C1 segment of cervical spinal cord (tissue), 14 donors: ENCODE measurements around the gene CCDC47.
"Not testable (repeated sequence)": the region's sequence is repeated elsewhere in the genome, so short reads cannot be mapped to it uniquely, and the experiment has no call there.

Experiments used
- DNase-seq, 14 donors: peaks; one replicate each; lab custom pipeline; 2025; lab: John Stamatoyannopoulos, UW

Gene CCDC47

DNA sequence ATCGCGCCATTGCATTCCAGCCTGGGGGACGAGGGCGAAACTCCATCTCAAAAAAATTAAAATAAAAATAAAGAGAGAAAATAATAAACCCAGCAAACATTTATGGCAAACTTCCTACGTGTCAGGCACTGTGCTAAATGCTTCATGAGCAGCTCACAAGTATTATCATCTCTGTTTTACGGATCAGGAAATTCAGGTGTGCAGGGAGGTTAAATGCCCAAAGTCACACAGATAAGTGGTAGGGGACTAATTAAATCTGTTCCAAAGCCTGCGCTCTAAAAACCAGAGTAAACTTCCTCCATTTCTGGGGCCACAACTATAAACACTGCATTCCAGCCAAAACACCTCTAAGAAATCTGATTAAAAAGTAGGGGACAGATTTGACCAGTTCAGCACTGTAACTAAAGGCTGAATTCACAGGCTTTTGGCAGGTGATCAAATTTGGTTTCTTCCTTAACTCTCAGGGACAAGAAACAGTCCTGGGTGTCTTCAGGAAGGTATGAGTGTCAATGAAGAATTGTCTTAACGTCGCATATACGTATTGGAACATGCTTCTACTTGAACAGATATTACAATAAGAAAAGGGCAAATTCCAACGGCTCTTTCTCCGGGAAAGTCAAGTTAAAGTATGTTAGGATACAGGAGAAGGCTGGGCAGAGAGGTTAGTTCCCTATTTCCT lies 32.8 kb downstream of the CCDC47 start:
- peak in 2 of 14 donors; percentile 17 to 18 for DNase-seq

- DNase-seq = no peak
Observed at GRCh38 chr17:63735691-63736090, 37.7 kb downstream of the CCDC47 start.

GRCh38 chr17:63722403-63722802 lies 51.0 kb downstream of the CCDC47 start:
- no peak for DNase-seq

GRCh38 chr17:63720194-63720593 lies 53.2 kb downstream of the CCDC47 start:
- not testable (repeated sequence) for DNase-seq

- no peak for DNase-seq
Observed at GRCh38 chr17:63718988-63719387, 54.4 kb downstream of the CCDC47 start.

DNA sequence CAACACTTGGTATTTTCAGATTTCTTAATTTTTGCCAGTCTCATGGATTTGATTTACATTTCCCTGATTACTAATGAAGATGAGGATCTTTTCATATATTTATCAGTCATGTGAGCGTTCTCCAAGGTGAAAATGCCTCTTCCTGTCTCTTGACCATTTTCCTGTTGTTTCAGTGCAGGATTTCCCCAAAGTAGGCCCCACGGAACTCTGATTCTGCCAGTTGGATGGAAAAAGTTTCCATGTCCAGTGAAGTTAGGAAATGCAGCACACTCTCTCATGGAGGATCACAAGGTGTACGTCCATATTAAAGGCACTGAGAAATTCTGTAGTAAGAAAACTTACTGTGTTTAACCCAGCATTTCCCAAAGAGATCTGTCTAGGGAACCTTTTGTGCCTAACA lies 57.0 kb downstream of the CCDC47 start:
- DNase-seq = no peak

GRCh38 chr17:63714550-63715277 lies 58.7 kb downstream of the CCDC47 start:
- no peak for DNase-seq

- DNase-seq = no peak
Observed at GRCh38 chr17:63709110-63709509, 64.3 kb downstream of the CCDC47 start.

- DNase-seq = no peak
Observed at GRCh38 chr17:63707151-63707550, 66.2 kb downstream of the CCDC47 start.

GRCh38 chr17:63706336-63707082 lies 66.9 kb downstream of the CCDC47 start:
- DNase-seq = no peak

DNA sequence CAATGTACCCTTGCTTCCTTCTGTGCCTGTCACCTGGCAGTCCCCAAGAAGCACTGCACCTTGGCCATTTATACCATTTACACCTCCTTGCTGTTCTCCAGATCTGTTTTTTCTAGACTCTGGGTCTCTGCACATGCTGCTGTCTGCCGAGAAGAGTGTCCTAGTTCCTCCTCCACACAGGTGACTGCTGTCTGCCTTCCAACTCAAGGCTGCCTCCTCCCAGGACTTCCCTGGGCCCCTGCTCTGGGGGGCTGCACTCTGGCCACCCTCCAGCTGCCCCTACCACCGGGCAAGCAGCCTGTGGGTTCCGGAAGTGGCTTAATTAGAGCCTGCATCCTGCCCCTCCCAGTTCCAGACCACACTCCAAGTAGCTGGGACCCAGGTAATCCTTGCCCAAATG lies 67.7 kb downstream of the CCDC47 start:
- no peak for DNase-seq

- no peak for DNase-seq
Observed at GRCh38 chr17:63704836-63705235, 68.6 kb downstream of the CCDC47 start.

GRCh38 chr17:63704259-63704576 lies 69.2 kb downstream of the CCDC47 start:
- DNase-seq = no peak

GRCh38 chr17:63703556-63704258 lies 69.7 kb downstream of the CCDC47 start:
- DNase-seq = no peak

DNA sequence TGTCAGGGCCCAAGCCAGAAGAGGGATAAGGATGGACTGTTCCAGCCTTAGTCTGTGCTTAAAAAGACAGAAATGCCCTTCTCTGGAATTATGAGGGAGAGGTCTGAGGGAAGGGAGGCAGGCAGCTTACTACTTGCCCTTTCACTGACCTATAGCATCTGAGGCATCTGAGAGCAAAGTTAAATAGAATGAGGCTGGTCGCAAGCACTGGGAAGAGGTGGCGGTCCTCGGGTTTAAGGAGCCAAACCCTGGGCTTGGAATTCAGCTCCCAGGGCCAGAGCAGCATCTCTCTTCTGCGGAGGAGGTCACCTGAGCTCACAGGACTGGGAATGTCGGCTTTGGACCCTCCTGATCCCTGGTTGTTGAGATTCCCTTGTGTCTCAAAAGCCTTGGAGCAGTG lies 70.4 kb downstream of the CCDC47 start:
- DNase-seq = no peak

DNA sequence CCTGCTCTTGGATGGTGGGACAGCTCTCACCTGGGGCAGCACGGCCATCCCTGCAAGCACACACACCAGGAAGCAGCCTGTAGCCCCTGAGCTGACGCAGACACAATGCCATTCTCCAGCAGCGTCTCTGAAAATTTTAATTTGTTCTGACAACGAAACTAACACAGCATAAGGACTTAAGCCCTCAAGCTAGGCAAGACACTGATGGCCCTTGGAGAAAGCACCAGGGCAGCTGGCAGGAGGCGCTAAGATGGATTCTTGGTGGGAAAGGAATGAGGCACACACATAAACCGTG lies 70.7 kb downstream of the CCDC47 start:
- no peak for DNase-seq

DNA sequence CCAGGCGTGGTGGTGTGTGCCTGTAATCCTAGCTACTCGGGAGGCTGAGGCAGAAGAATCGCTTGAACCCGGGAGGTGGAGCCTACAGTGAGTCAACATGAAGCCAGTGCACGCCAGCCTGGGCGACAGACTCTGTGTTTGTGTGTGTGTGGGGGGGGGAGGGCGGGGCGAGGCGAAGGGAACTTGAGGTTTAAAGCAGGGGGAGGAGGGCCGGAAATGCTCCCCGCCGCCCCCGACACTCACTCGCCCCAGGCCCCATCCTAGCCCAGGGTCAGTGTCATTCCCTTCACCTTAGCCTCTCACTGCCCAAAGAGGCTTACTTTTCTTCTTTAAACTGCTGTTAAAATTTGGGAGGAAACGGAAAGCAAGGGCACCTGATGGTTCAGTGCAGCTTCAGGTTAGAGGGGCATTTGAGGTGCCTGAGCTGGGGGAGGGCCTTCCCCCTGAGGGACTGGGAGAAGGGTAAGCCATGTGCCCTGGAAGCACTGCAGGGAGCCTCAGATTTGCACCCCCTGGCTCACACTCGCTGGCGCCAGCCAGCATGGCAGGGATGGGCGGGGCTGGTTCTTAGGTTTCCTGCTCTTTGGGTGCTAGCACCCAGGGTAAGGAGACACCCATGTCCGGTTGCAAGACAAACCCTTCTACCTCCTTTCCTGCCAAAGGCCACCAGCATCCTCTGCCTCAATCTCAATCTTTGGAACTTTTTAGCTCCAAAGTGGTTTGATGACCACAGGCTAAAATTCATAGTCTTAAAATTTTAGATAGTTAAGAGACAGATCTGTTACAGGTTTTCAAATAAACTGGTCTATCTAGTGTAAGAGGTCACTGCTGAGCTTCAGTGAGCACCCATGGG lies 71.3 kb downstream of the CCDC47 start:
- DNase-seq = peak in 1 of 14 donors; percentile 23

DNA sequence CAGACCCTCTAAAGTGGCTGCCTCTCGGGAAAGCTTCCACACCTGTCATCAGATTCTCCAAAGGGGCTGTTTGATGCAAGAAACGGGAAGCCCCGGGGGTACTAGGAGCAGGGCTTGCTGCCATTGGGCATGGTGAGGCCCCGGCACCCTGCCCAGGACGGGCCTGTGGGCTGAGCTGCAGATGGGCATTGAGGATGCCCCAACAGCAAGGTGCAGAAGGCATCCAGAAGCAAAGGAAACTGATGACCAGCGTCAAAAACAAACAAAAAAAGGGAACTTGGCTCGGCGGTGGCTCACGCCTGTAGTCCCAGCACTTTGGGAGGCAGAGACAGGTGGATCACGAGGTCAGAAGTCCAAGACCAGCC lies 72.0 kb downstream of the CCDC47 start:
- no peak for DNase-seq

DNA sequence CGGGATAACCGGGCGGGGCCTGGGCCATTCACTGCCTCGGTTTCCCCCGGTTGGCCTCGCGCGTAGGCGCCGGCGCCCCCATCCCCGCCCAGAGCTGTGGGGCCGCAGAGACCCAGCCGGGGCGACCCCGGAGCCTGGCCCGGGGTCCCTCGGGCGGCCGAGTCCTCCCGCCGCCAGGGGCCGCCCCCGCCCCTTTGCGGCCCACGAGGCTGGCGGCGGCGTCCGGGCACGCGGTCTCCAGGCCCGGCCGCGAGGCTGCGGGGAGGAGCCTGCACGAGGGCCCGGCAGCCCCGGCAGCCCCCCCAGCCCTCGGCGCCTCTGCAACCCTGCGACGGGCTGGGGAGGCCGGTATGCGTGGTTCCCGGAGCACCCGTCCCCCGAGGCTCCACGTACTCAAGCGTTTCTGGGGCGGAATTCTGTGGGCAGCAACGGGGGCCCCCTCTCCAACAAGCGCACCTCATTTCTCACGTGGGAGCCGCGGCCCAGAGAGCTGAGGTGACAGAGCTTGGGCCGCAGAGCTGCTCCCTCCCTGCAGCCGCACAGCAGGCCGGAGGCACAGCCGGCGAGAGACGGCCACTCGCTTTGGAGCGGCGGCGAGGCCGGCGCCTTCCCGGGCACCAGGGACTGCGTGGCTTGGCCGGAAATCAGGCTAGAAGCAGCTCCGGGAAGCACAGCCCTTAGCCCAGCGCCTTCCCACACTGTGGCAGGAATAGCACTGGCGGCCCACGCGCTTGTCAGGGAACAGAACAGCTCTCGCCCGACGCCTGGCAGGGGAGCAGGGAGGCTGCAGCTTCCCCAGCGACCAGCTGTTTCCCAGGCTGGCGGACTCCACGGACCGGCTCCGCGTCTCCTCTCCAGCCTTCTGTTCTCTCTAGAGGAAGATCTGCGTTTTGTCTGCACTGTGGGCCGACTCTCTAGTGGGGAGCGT lies 72.6 kb downstream of the CCDC47 start:
- peak in 6 of 14 donors; percentile 24 to 62 (median 42) for DNase-seq
